OCI-LY3 (cell line): Measurements from ENCODE around the gene CACNA1A.

Experiments used
- H2AFZ ChIP-seq: fragments of 200-600, 300-600 bp; shearing (Covaris generic); 2 replicates; pipeline ENCODE4 v1.6.0; 2014; ENCODE audit warnings: antibody characterized with exemption, low read depth, low read length
- H3K27ac ChIP-seq: fragments of 200-600, 300-600 bp; sonication (generic); 2 replicates; pipeline ENCODE4 v1.5.1; 2014; ENCODE audit warnings: mild to moderate bottlenecking, low read length, moderate library complexity, mixed read lengths
- H3K27me3 ChIP-seq: fragments of 200-600, 300-600 bp; sonication (generic); 2 replicates; pipeline ENCODE4 v1.6.1; 2014; ENCODE audit warnings: low read depth, low read length, mixed read lengths
- H3K36me3 ChIP-seq: fragments of 200-600, 300-600 bp; sonication (generic); replicated peaks from 2 replicates; pipeline ENCODE3; 2014; ENCODE audit warnings: low read depth, low read length, mixed read lengths
- H3K4me1 ChIP-seq: fragments of 300-600, 200-600 bp; sonication (generic); 2 replicates; pipeline ENCODE4 v1.6.1; 2014; ENCODE audit warnings: low read length, mixed read lengths
- H3K4me2 ChIP-seq: fragments of 200-600, 300-600 bp; sonication (generic); 2 replicates; pipeline ENCODE4 v1.6.1; 2014; ENCODE audit warnings: low read length, mixed read lengths
- H3K4me3 ChIP-seq: fragments of 300-600, 200-600 bp; sonication (generic); 2 replicates; pipeline ENCODE4 v1.5.1; 2014; ENCODE audit warnings: antibody characterized with exemption, mild to moderate bottlenecking, low read length, moderate library complexity
- H3K79me2 ChIP-seq: fragments of 300-600, 200-600 bp; shearing (Covaris generic); 2 replicates; pipeline ENCODE4 v1.6.1; 2014; ENCODE audit warnings: mild to moderate bottlenecking, low read length, mixed read lengths
- H3K9ac ChIP-seq: fragments of 300-600, 200-600 bp; shearing (Covaris generic); 2 replicates; pipeline ENCODE4 v1.6.0; 2014; ENCODE audit warnings: mild to moderate bottlenecking, low read length, moderate library complexity
- H3K9me3 ChIP-seq: fragments of 200-600, 300-600 bp; shearing (Covaris generic); 2 replicates; pipeline ENCODE4 v1.6.1; 2014; ENCODE audit warnings: low read length, mixed read lengths; ENCODE audit not compliant: insufficient read depth
- H4K20me1 ChIP-seq: fragments of 200-600, 300-600 bp; sonication (generic); 2 replicates; pipeline ENCODE4 v1.6.1; 2016; ENCODE audit warnings: low read length, mixed read lengths; ENCODE audit not compliant: insufficient read depth
- EZH2phosphoT487 ChIP-seq: fragments of 200-600 bp; shearing (Covaris generic); IDR thresholded peaks from 2 replicates; pipeline ENCODE4 v1.6.1; 2018; ENCODE audit warnings: antibody characterized with exemption, mixed run types, low read depth
- TF ChIP-seq, protein P1 (sequence below): fragments of 200-600, 300-600 bp; sonication (generic); IDR thresholded peaks from 2 replicates; pipeline ENCODE4 v1.5.1; 2014; ENCODE audit warnings: antibody characterized with exemption, low read length, low read depth

CACNA1A gene

DNA sequence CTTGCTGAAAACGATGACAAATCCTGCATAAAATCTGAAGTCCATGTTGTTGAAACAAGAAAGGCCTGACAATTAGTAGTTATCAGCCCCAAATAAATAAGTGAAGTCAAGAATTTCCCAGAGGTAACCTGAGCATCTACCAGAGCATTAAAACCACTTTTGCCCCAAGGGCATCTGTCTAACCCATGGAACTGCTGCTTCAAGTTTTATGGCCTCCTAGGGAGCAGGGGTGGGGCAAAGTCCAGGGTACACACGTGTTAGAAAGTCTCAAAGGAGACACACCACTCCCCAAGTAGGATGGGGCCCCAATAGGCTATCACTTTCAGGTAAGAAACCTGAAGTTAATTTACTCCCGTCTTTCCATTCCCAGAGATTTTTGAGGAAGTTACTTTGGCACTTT, 81.1 kb downstream of the CACNA1A start:
- H2AFZ ChIP-seq = no peak overlapping the region
- H3K27me3 ChIP-seq = no peaks in the 10 kb centered on the region
- no peaks in the 10 kb centered on the region for H4K20me1 ChIP-seq
- no peaks in the 10 kb centered on the region for H3K4me1 ChIP-seq
- no peak overlapping the region for H3K4me2 ChIP-seq
- TF ChIP-seq, protein P1, sequence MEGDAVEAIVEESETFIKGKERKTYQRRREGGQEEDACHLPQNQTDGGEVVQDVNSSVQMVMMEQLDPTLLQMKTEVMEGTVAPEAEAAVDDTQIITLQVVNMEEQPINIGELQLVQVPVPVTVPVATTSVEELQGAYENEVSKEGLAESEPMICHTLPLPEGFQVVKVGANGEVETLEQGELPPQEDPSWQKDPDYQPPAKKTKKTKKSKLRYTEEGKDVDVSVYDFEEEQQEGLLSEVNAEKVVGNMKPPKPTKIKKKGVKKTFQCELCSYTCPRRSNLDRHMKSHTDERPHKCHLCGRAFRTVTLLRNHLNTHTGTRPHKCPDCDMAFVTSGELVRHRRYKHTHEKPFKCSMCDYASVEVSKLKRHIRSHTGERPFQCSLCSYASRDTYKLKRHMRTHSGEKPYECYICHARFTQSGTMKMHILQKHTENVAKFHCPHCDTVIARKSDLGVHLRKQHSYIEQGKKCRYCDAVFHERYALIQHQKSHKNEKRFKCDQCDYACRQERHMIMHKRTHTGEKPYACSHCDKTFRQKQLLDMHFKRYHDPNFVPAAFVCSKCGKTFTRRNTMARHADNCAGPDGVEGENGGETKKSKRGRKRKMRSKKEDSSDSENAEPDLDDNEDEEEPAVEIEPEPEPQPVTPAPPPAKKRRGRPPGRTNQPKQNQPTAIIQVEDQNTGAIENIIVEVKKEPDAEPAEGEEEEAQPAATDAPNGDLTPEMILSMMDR = no peak
- TF ChIP-seq EZH2phosphoT487 = no peak
- H3K9ac ChIP-seq = no peak overlapping the region
- peaks cover 6% of the 10 kb centered on the region for H3K9me3 ChIP-seq
- no peak overlapping the region for H3K27ac ChIP-seq
- no peak overlapping the region for H3K4me3 ChIP-seq
- no peaks in the 10 kb centered on the region for H3K79me2 ChIP-seq
- no peaks in the 10 kb centered on the region for H3K36me3 ChIP-seq

DNA sequence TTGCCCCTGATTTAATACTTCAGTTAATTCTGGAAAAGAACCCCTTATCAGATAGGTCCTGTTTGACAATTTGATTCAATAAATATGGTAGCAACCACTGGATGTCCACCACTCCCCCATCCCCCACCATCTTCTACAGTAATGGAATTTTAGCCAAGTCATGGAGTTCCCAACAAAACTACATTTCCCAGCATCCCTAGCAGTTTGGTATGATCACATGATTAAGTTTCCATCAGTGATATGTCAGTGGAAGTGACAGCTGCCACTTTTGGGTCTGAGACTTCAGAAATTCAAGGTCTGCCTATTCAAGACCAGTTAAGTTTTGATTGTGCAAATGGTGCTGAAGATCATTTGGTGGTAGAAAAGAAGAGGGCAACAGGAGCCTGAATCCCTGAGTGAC, 85.5 kb downstream of the CACNA1A start:
- H3K27me3 ChIP-seq = peaks cover 5% of the 10 kb centered on the region; the same call in 1 of the 2 replicates
- H3K4me3 ChIP-seq = no peak overlapping the region

DNA sequence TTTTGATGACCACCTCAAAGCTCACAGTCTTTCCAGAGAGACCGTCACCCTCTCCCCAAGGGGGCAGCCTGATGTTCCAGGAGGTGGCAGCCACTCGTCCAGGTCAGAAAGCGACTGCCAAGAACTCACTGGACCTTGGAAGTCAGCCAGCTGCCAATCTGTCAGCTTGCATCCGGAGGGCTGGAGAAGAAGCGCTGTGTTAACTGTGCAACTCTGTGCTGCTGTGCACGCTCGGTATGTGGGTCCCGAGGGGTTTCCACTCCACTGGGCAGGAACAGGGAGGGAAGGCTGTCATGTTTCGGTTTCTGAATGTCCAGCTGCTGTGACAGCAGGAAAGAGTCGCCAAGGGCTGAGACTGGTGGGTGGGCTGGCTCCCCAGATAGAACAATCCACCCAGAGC, 89.2 kb downstream of the CACNA1A start:
- H2AFZ ChIP-seq = no peak overlapping the region
- no peak for TF ChIP-seq EZH2phosphoT487
- peaks cover 5% of the 10 kb centered on the region; the same call in 1 of the 2 replicates for H3K27me3 ChIP-seq
- H3K4me2 ChIP-seq = no peak overlapping the region
- no peaks in the 10 kb centered on the region for H3K4me1 ChIP-seq
- H3K36me3 ChIP-seq = no peaks in the 10 kb centered on the region
- H3K27ac ChIP-seq = no peak overlapping the region
- no peaks in the 10 kb centered on the region for H4K20me1 ChIP-seq
- no peak overlapping the region for H3K9ac ChIP-seq
- no peaks in the 10 kb centered on the region for H3K79me2 ChIP-seq
- H3K4me3 ChIP-seq = no peak overlapping the region
- H3K9me3 ChIP-seq = no peaks in the 10 kb centered on the region

More for the DNA sequence above, 85.5 kb downstream of the CACNA1A start:
- Histone ChIP-seq H3K36me3 (no peaks in the 10 kb centered on the region), H3K9ac (no peak overlapping the region), H3K9me3 (peaks cover 6% of the 10 kb centered on the region; the same call in 1 of the 2 replicates), H3K79me2 (no peaks in the 10 kb centered on the region), H3K4me2 (no peak overlapping the region), H3K27ac (no peak overlapping the region), H4K20me1 (no peaks in the 10 kb centered on the region), H3K4me1 (no peaks in the 10 kb centered on the region), H2AFZ (no peak overlapping the region)
- TF ChIP-seq, protein P1 = no peak
- TF ChIP-seq EZH2phosphoT487 = no peak

DNA sequence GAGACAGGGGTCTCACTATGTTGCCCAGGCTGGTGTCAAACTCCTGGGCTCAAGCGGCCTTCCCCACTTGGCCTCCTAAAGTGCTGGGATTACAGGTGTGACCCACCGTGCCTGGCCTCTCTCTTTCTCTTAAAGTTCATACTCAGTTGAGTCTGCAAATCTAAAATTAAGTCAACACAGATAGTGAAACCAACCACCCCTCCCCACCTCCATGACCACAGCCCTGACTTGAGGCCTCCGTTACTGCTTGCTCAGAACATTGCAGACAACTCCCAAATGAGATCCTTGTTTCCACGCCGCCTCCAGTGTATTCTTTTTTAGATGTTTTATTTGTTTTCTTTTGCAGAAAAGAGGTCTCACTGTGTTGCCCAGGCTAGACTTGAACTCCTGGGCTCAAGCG, 94.4 kb downstream of the CACNA1A start:
- no peak for TF ChIP-seq EZH2phosphoT487
- TF ChIP-seq, protein P1 = no peak
- no peak overlapping the region for H3K9ac ChIP-seq
- H3K36me3 ChIP-seq = no peaks in the 10 kb centered on the region
- no peak overlapping the region for H3K4me3 ChIP-seq
- peaks cover 4% of the 10 kb centered on the region; the same call in 1 of the 2 replicates for H3K27me3 ChIP-seq
- no peaks in the 10 kb centered on the region for H3K9me3 ChIP-seq
- no peak overlapping the region for H3K27ac ChIP-seq
- no peaks in the 10 kb centered on the region for H3K79me2 ChIP-seq
- no peaks in the 10 kb centered on the region for H3K4me1 ChIP-seq
- H2AFZ ChIP-seq = no peak overlapping the region
- H4K20me1 ChIP-seq = no peaks in the 10 kb centered on the region
- no peak overlapping the region for H3K4me2 ChIP-seq
